Endodermal cell (in vitro differentiated cells): ENCODE measurements around the gene MPP3. TPM values are rescaled to one million over a fixed set of nuclear protein-coding genes. Genes with fewer than 3 reads are reported as not detected.

ENCODE experiments used
- DNase-seq: peaks from one replicate; pipeline ENCODE4 v3.0.0-alpha.2; 2017
- H3K27ac ChIP-seq: 2 replicates; pipeline ENCODE4 v1.5.1; 2013; ENCODE audit warnings: mild to moderate bottlenecking, low read depth, low read length, moderate library complexity
- H3K27me3 ChIP-seq: 2 replicates; pipeline ENCODE4 v1.6.1; 2013; ENCODE audit warnings: mild to moderate bottlenecking, low read length, moderate library complexity; ENCODE audit not compliant: insufficient read depth, control insufficient read depth, poor library complexity, severe bottlenecking
- H3K36me3 ChIP-seq: 2 replicates; pipeline ENCODE4 v1.7.0; 2013; ENCODE audit warnings: mild to moderate bottlenecking, low read length, moderate library complexity; ENCODE audit not compliant: control insufficient read depth, insufficient read depth
- H3K4me1 ChIP-seq: one replicate; pipeline ENCODE4 v1.7.0; 2013; ENCODE audit warnings: low read length; ENCODE audit not compliant: control insufficient read depth, insufficient read depth
- H3K4me3 ChIP-seq: 2 replicates; pipeline ENCODE4 v1.5.1; 2013; ENCODE audit warnings: mild to moderate bottlenecking, low read length, moderate library complexity
- H3K9ac ChIP-seq: 2 replicates; pipeline ENCODE4 v1.6.1; 2013; ENCODE audit warnings: mild to moderate bottlenecking, low read length, moderate library complexity; ENCODE audit not compliant: poor library complexity, severe bottlenecking; ENCODE audit errors: extremely low read depth
- H3K9me3 ChIP-seq: 2 replicates; pipeline ENCODE4 v1.6.1; 2013; ENCODE audit warnings: mild to moderate bottlenecking, low read length, moderate library complexity; ENCODE audit not compliant: control insufficient read depth
- H3K27ac Mint-ChIP-seq: 2 replicates; pipeline ENCODE4 v1.8.0; 2020; ENCODE audit warnings: mixed read lengths
- H3K27me3 Mint-ChIP-seq: 2 replicates; pipeline ENCODE4 v1.8.0; 2021; ENCODE audit warnings: mild to moderate bottlenecking, mixed read lengths; ENCODE audit not compliant: insufficient read depth
- H3K36me3 Mint-ChIP-seq: 2 replicates; pipeline ENCODE4 v1.8.0; 2020; ENCODE audit warnings: low read depth, mixed read lengths
- H3K4me1 Mint-ChIP-seq: 2 replicates; pipeline ENCODE4 v1.8.0; 2020; ENCODE audit warnings: mixed read lengths
- H3K4me3 Mint-ChIP-seq: 2 replicates; pipeline ENCODE4 v1.8.0; 2020; ENCODE audit warnings: mild to moderate bottlenecking, moderate library complexity, mixed read lengths
- H3K9me3 Mint-ChIP-seq: 2 replicates; pipeline ENCODE4 v1.8.0; 2020; ENCODE audit warnings: mild to moderate bottlenecking, mixed read lengths
- WGBS, 2 experiments: methylation state at CpG; one replicate each; pipeline versions ENCODE4 v1.1.5 to v1.1.7; 2013; ENCODE audit warnings: missing lambda C conversion rate in 2 of 2, mixed read lengths in 1 of 2; ENCODE audit not compliant: insufficient coverage in 1 of 2, insufficient read length in 1 of 2; 5-methylcytosine and 5-hydroxymethylcytosine counted together
- total RNA-seq, 2 donors: library from RNA; stranded (reverse); fragmentation: NEBNext Ultra II Directional in 1 of 2; extraction: Animal tissue kit (Norgen Biotek cat#: 25700) in 1 of 2; gene quantifications; 2 replicates in 1 of 2; 3 replicates in 1 of 2; pipeline ENCODE4 v1.2.1, GENCODE V29; 2021
- TF ChIP-seq, protein P1 (sequence below): fragments of 200-600 bp; sonication (generic); conservative IDR thresholded peaks from 2 replicates; pipeline ENCODE4 v1.5.0; 2021; ENCODE audit warnings: antibody characterized with exemption, mild to moderate bottlenecking

MPP3 gene
- total RNA-seq, 2 donors from 2014 or later = 5.8 to 6.8 TPM

DNA sequence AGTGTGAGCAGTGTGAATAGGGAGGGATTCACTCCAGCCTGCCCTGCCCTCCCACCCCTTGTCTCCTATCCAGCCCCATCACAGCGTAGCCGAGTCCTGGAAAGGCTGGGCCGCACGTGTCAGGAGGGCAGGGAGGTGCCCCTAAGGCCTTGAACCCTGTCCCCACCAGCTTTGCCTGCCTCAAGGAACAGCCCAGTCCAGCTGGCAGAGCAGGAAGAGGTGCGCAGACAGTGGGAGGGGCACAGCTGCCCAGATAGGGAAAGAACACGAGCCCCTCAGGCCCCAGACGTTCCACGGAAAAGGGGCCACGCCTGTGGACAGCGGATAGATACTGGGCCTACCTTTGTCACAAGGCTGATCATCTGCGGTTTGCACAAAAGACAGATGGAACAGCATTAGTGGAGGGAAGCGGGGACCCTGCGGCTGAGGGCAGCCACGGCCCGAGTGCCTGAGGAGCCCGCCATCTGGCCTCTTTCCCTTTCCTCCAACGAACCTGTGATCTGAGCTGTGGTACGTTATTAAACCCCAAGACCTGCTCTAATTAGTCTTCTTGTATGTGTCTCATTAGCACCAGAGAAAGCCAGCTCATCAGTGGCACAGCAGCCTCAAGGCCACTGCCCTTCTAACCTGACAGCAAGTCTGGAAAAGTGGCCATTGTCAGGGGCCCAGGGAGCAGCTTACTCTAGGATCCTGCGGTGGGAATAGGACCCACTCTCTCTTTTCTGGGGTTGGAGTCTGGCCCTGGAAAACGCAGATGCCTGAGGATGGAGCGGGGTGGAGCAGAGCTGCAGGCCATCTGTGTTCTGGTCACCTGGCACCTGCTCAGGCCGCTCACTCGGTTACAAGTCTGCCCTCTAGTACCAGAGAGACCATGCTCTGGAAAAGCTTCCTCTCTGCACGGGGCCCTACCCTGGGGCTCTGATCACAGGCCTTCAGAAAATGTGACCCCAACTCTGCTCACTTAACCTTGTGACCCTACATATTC is 16.3 kb downstream of the MPP3 start:
- Histone ChIP-seq H3K27ac (no peak overlapping the region), H3K4me1 (no peaks in the 10 kb centered on the region), H3K9me3 (no peaks in the 10 kb centered on the region), H3K4me3 (no peak overlapping the region), H3K9ac (no peak overlapping the region), H3K36me3 (no peaks in the 10 kb centered on the region), H3K27me3 (no peaks in the 10 kb centered on the region)
- DNase-seq = no peak
- 92 to 97% methylated on average over 19 to 24 of the region's 24 CpGs for WGBS, 2 experiments
- no peaks in the 10 kb centered on the region for H3K27me3 Mint-ChIP-seq
- TF ChIP-seq, protein P1, sequence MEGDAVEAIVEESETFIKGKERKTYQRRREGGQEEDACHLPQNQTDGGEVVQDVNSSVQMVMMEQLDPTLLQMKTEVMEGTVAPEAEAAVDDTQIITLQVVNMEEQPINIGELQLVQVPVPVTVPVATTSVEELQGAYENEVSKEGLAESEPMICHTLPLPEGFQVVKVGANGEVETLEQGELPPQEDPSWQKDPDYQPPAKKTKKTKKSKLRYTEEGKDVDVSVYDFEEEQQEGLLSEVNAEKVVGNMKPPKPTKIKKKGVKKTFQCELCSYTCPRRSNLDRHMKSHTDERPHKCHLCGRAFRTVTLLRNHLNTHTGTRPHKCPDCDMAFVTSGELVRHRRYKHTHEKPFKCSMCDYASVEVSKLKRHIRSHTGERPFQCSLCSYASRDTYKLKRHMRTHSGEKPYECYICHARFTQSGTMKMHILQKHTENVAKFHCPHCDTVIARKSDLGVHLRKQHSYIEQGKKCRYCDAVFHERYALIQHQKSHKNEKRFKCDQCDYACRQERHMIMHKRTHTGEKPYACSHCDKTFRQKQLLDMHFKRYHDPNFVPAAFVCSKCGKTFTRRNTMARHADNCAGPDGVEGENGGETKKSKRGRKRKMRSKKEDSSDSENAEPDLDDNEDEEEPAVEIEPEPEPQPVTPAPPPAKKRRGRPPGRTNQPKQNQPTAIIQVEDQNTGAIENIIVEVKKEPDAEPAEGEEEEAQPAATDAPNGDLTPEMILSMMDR = no peak
- no peaks in the 10 kb centered on the region for H3K4me1 Mint-ChIP-seq
- no peak overlapping the region for H3K4me3 Mint-ChIP-seq
- H3K27ac Mint-ChIP-seq = no peak overlapping the region
- no peaks in the 10 kb centered on the region for H3K9me3 Mint-ChIP-seq
- H3K36me3 Mint-ChIP-seq = peaks cover 2% of the 10 kb centered on the region

DNA sequence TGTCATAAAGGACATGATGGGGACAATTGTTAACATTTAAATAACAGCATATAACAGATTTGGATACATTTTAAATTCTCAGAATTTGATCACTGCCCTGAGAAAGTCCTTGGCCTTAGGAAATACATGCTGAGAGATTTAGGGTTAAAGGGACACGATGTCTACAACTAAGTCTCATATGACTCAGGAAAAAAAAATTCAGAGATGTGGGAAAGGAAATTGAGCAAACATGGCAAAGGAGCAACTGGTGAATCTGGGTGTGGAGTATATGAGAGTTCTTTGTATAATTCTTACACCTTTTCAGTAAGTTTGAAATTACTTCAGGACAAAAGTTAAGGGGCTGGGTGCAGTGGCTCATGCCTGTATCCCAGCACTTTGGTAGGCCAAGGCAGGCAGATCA is 18.2 kb downstream of the MPP3 start:
- H3K4me1 ChIP-seq = no peaks in the 10 kb centered on the region
- H3K36me3 Mint-ChIP-seq = no peaks in the 10 kb centered on the region
- no peak overlapping the region for H3K27ac Mint-ChIP-seq
- H3K27me3 Mint-ChIP-seq = no peaks in the 10 kb centered on the region
- H3K9ac ChIP-seq = no peak overlapping the region
- H3K27me3 ChIP-seq = no peaks in the 10 kb centered on the region
- H3K4me3 Mint-ChIP-seq = no peak overlapping the region
- no peaks in the 10 kb centered on the region for H3K36me3 ChIP-seq
- no peak overlapping the region for H3K27ac ChIP-seq
- TF ChIP-seq, protein P1 = no peak
- no peaks in the 10 kb centered on the region for H3K9me3 ChIP-seq
- H3K9me3 Mint-ChIP-seq = no peaks in the 10 kb centered on the region
- DNase-seq = no peak
- no peaks in the 10 kb centered on the region for H3K4me1 Mint-ChIP-seq
- no peak overlapping the region for H3K4me3 ChIP-seq
- 89 to 96% methylated on average over 1 of the region's 1 CpG for WGBS, 2 experiments

DNA sequence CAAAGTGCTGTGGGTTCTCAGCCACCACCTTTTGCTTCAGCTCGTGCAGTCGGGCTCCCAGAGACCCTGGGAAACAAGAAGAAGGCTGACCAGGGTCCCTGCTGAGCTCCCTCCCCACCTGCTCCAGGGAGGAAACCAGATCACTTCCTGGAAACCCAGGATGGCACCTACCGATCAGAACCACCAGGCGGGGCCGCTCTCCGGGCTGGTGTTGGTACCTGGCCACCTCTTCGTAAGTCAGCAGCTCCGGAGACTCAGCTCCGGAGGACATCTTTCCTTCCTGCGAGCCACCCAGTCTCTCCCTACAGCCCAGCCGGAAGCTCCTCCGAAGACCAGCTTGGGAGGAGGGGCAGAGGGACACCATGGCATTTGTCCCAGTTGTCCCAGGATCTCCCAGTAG is 18.9 kb downstream of the MPP3 start:
- Mint-ChIP-seq H3K4me3 (no peak overlapping the region), H3K27ac (no peak overlapping the region), H3K27me3 (no peaks in the 10 kb centered on the region), H3K9me3 (no peaks in the 10 kb centered on the region), H3K36me3 (no peaks in the 10 kb centered on the region), H3K4me1 (no peaks in the 10 kb centered on the region)
- Histone ChIP-seq H3K36me3 (no peaks in the 10 kb centered on the region), H3K4me1 (no peaks in the 10 kb centered on the region), H3K4me3 (no peak overlapping the region), H3K9ac (no peak overlapping the region), H3K27me3 (no peaks in the 10 kb centered on the region), H3K27ac (no peak overlapping the region), H3K9me3 (no peaks in the 10 kb centered on the region)
- TF ChIP-seq, protein P1 = peak; percentile 62
- DNase-seq = peak; percentile 90
- WGBS, 2 experiments = 86 to 94% methylated on average over 10 to 12 of the region's 12 CpGs
